T-helper 9 cell (primary cell): ENCODE data around the gene MLXIP.

ENCODE experiments used
- DNase-seq: peaks from one replicate; pipeline ENCODE4 v3.0.0-alpha.2; 2020

MLXIP gene

GRCh38 chr12:122192441-122192840 lies 113.9 kb downstream of the MLXIP start:
- DNase-seq: no peak

- DNase-seq: no peak
Observed at GRCh38 chr12:122194804-122195203, 116.2 kb downstream of the MLXIP start.

- no peak for DNase-seq
Observed at GRCh38 chr12:122195405-122195804, 116.8 kb downstream of the MLXIP start.
